IPS-20b (cell line): ENCODE results near the gene B4GAT1.

ENCODE experiments used
- H3K27ac ChIP-seq: one replicate; pipeline ENCODE4 v1.5.1; 2013; ENCODE audit warnings: low read length
- H3K27me3 ChIP-seq: 2 replicates; pipeline ENCODE4 v1.6.1; 2013; ENCODE audit warnings: mild to moderate bottlenecking, low read length, inconsistent platforms; ENCODE audit not compliant: insufficient read depth
- H3K36me3 ChIP-seq: 2 replicates; pipeline ENCODE4 v1.6.1; 2013; ENCODE audit warnings: low read depth, mild to moderate bottlenecking, inconsistent platforms, low read length, moderate library complexity; ENCODE audit not compliant: insufficient read depth
- H3K4me1 ChIP-seq: 2 replicates; pipeline ENCODE4 v1.6.1; 2013; ENCODE audit warnings: mild to moderate bottlenecking, control low read depth, inconsistent platforms, low read length, moderate library complexity; ENCODE audit not compliant: insufficient read depth
- H3K4me3 ChIP-seq: 2 replicates; pipeline ENCODE4 v1.5.1; 2013; ENCODE audit warnings: mild to moderate bottlenecking, low read length, inconsistent platforms
- H3K9ac ChIP-seq: 2 replicates; pipeline ENCODE4 v1.6.1; 2013; ENCODE audit warnings: low read depth, mild to moderate bottlenecking, inconsistent platforms, low read length, moderate library complexity
- H3K9me3 ChIP-seq: 2 replicates; pipeline ENCODE4 v1.6.1; 2013; ENCODE audit warnings: mild to moderate bottlenecking, low read depth, low read length, inconsistent platforms; ENCODE audit not compliant: insufficient read depth

B4GAT1 gene

DNA sequence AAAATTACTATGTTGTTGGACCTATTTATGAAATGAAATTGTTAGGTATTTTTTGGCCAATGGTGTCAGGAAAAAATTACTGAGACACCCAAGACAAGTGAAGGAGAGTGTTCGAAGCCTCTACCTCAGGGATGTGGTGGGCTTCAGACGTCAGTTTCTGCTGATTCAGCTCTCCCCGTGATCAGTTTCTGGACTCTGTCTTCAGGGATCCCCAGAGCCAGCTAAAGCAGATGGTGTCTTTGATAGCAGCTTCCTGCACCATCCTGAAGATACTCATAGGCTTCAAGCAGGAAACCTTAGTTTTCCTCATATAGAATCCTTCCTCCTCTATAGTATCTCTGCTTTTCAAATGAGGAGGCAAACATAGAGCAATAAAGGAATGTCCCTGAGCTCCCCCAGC is 38.0 kb downstream of the B4GAT1 start:
- no peaks in the 10 kb centered on the region for H3K9me3 ChIP-seq
- peaks cover 7% of the 10 kb centered on the region; the same call in 1 of the 2 replicates for H3K27me3 ChIP-seq
- H3K36me3 ChIP-seq, result no peaks in the 10 kb centered on the region
- no peak overlapping the region for H3K27ac ChIP-seq
- peaks cover 5% of the 10 kb centered on the region; the same call in 1 of the 2 replicates for H3K4me1 ChIP-seq
- no peak overlapping the region for H3K4me3 ChIP-seq
- H3K9ac ChIP-seq, result no peak overlapping the region; the same call in 1 of the 2 replicates

GRCh38 chr11:66302656-66303055 is 44.8 kb downstream of the B4GAT1 start:
- Histone ChIP-seq H3K27ac (no peak overlapping the region), H3K9ac (no peak overlapping the region), H3K27me3 (peaks cover 2% of the 10 kb centered on the region; the same call in 1 of the 2 replicates), H3K4me3 (no peak overlapping the region), H3K9me3 (no peaks in the 10 kb centered on the region), H3K36me3 (no peaks in the 10 kb centered on the region), H3K4me1 (no peaks in the 10 kb centered on the region; the same call in 1 of the 2 replicates)

- H3K9ac ChIP-seq, result no peak overlapping the region
- no peaks in the 10 kb centered on the region for H3K36me3 ChIP-seq
- no peak overlapping the region for H3K4me3 ChIP-seq
- H3K27me3 ChIP-seq, result peaks cover 5% of the 10 kb centered on the region; the same call in 1 of the 2 replicates
- H3K9me3 ChIP-seq, result no peaks in the 10 kb centered on the region
- no peak overlapping the region for H3K27ac ChIP-seq
- peaks cover 3% of the 10 kb centered on the region; the same call in 1 of the 2 replicates for H3K4me1 ChIP-seq
Measured at GRCh38 chr11:66299186-66299585, 48.2 kb downstream of the B4GAT1 start.

DNA sequence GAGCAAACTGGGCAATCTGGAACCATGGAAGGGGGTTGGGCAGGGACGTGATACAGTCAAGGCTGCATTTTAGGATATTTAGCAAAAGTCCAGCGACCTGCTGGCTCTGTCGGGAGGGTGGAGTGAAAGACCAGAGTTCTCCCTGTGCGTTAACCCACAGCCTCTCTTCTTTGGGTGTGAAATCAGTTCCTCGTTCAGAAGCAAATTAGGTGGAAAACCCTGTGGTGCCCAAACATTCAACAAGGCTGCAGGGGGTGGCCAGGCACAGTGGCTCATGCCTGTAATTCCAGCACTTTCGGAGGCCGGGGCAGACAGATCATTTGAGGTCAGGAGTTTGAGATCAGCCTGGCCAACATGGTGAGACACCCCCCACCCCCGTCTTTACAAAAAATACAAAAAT is 49.8 kb downstream of the B4GAT1 start:
- Histone ChIP-seq H3K9me3 (no peaks in the 10 kb centered on the region), H3K36me3 (no peaks in the 10 kb centered on the region), H3K4me1 (peaks cover 3% of the 10 kb centered on the region; the same call in 1 of the 2 replicates), H3K27ac (no peak overlapping the region), H3K4me3 (no peak overlapping the region), H3K9ac (no peak overlapping the region), H3K27me3 (peaks cover 20% of the 10 kb centered on the region)
